GM19351 (cell line): ENCODE results near the gene FGF14.

Experiments
- ATAC-seq: cut with Tn5 transposase; IDR thresholded peaks from one replicate; pipeline ENCODE4 v1.9.1; 2021; ENCODE audit warnings: mild to moderate bottlenecking, moderate library complexity; ENCODE audit not compliant: unreplicated experiment

Gene FGF14

DNA sequence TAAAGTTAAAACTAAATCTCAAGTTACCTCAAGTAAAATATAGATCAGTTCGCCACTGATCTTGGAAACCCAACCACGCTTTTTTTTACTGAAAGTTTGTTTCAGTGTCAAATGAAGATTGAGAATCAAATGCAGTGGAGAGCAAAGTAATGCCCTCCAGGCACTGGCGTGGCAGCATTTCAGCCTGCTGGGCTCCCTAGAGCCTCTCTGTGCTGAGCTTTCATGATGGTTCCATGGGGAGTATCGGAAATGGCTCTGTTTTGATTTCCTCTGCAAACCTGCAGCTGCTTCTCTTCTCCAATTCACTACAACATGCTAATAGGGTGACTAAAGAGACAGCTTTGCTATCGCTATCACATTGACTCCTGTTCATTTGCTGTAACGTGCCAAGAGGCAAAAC is 141.6 kb downstream of the FGF14 start:
- ATAC-seq = no peak

DNA sequence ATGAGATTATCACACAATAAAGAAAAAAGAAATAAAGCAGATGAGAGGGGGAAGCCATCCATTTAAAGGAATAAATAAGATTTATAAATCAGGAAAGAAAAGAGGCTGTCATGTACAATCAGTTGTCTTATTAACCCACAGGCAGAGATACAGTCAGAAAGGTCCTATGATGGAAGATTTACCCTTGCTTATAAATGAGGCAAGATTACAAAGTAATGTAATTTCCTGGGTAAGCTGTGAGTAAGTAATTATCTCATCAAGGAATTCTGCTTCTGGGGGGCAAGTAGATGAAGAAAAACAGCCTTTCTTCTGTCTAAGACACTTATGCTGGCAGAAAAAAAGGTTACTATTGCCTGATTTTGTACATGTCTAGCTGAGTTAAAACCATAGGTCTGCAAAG is 146.4 kb downstream of the FGF14 start:
- ATAC-seq = no peak

DNA sequence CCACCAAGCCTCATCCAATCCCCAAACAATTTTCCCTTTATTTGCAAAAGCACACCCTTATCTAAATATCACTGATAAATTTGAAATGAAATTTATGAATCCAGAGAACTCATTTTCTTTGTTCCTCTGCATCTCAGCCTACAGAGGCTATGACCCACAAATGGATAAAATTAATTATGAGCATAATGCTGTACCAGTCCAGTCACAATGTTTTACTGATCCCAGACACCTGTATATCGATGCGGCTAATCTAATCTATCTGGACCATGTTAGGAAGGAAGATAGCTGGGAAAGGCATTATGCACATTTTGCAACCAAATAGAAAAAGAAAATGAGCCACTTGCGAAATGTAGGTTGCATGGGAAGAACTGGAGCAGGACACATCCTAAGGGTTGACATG is 150.0 kb downstream of the FGF14 start:
- ATAC-seq = no peak

- ATAC-seq = no peak
Measured at GRCh38 chr13:102250448-102250847, 151.4 kb downstream of the FGF14 start.

DNA sequence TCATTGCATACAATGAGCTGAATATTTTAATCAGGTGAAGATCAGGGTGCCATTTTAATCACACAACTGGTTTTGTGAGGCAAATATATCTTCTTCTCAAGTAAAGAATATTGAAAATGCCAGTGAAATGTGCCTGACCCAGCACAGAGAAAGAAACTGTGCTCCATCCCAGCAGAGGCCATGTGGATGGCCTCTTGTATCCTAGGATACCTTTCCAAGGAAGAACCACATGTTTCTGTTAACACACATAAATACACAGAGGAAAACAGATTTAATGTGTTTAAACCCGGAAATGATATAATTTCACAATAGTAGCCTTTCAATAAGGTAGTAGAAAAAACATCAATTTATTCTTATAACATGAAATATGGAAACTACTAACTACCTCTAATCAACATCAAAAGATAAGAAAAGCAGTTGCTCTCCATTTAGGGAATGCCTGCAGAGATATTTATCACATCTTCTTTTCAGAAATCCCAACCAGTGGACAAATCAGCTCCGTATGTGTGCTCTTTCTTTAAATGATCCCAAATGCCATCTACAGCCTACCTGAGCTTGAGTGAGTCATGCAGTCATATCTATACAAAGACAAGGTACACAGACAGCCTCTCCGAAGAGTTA is 157.1 kb downstream of the FGF14 start:
- ATAC-seq = no peak

GRCh38 chr13:102240110-102240509 is 161.7 kb downstream of the FGF14 start:
- no peak for ATAC-seq

DNA sequence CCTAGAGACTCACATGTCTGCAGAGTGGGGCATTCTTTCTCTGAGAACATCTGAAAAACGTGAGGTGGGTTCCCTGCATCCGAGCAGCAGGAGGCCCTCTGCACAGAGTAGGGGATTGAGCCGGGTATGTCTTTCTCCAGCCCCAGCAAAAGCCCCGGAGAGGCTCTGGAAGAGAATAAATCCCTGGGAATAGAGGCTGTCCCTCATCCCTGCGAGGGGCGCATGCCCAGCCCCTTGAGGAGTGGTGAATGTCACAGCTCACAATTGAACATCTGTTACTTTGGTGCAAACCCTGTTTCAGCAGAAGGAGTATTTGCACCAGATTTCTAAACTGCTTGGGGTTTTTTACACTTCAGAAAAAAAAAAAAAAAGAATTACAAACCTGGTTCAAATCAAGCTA is 164.6 kb downstream of the FGF14 start:
- no peak for ATAC-seq

DNA sequence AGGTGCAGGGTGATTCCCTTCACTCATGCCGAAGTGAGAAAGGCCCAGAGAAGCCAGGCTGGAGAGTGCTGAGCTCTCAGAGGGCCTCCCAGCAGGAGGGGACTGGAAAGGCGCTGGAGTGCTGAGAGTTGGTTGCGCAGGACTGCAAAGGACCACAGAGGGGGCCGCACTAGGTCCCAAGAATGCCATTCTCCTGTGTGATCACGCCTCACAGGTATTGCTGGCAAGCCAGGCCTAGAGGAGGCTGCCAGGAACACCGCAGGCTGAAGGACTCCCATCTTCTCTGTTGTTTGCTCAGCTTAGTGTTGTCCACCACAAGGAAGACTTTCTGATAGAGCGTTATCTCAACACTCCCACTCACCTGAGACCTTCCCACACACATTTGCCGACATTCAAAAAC is 165.0 kb downstream of the FGF14 start:
- ATAC-seq = no peak

- no peak for ATAC-seq
Measured at GRCh38 chr13:102236341-102236740, 165.5 kb downstream of the FGF14 start.

DNA sequence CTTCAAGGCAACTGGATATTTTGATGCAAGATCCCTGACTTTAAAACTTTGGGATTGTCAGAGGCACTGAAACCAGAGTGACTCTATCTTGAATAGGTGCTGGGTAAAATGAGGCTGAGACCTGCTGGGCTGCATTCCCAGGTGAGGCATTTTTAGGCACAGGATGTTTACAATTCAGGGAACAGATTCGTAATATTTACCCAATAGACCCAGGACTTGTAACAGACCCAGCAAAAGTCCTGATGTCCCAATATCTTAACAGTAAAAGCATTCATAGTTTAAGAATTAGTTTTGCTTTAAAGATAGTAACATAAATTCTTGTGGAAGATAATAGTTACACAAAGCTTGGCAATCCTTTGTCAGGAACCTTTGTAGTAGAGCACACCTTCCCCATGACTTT is 166.2 kb downstream of the FGF14 start:
- no peak for ATAC-seq

DNA sequence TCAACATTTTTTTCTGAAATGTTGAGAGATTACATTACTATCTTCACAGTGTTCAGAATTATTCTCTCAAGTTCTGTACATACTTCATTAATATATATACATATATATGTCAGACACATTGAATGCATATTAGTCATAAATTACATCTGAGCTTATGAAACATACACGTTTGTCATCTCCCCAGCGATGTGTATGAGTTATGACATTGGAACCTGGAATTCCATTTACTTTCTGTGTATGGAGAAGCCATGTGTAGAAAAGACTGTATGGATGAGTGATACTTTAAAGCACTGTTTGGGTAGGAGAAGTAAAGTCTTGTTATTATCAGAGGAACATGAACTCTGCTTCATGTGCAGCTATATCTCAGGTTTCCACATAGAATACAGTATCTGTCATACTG is 167.2 kb downstream of the FGF14 start:
- no peak for ATAC-seq

- ATAC-seq = no peak
Measured at GRCh38 chr13:102233566-102234208, 168.2 kb downstream of the FGF14 start.

GRCh38 chr13:102231479-102231878 is 170.4 kb downstream of the FGF14 start:
- ATAC-seq = no peak

GRCh38 chr13:102227741-102228140 is 174.1 kb downstream of the FGF14 start:
- no peak for ATAC-seq

- no peak for ATAC-seq
Measured at GRCh38 chr13:102226591-102226990, 175.3 kb downstream of the FGF14 start.

DNA sequence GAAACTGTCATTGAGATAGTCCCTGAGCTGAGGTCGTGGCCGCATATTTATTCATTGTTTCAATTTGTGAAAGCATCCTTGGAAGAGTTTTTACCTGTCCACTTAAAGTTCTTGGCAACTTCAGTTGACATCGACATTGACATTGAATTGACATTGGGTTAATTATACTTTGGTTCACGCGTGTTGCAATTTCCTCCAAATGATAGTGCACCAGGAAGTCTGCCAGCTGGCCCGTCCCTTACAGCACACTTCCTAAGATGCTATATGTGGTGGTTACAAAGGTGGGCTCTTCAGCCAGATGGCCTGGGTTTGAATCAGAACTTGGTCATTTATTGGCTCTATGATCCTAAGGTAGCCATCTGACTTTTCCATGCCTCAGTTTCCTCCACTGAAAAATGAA is 176.0 kb downstream of the FGF14 start:
- ATAC-seq = no peak

- no peak for ATAC-seq
Measured at GRCh38 chr13:102220681-102221228, 181.1 kb downstream of the FGF14 start.

GRCh38 chr13:102214956-102215355 is 186.9 kb downstream of the FGF14 start:
- no peak for ATAC-seq

GRCh38 chr13:102212729-102213128 is 189.1 kb downstream of the FGF14 start:
- ATAC-seq = no peak

DNA sequence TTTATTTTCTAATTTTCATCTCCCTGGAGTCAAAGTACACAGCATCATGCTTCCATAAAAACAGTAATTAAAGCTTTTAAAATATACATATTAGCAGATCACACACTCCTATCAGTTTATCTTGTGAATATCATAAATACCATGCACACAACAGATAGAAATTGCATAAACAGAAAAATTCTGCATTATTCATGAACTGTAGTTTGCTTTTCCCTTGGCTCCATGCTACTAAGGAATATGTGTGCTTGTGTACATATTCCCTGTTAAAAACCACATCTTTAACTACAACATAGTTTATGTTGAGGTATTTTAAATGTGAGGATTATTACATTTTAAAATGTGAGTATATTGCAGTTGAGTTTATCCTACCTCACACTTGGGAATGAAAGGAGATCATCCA is 193.5 kb downstream of the FGF14 start:
- ATAC-seq = no peak

GRCh38 chr13:102207680-102208342 is 194.0 kb downstream of the FGF14 start:
- ATAC-seq = no peak

DNA sequence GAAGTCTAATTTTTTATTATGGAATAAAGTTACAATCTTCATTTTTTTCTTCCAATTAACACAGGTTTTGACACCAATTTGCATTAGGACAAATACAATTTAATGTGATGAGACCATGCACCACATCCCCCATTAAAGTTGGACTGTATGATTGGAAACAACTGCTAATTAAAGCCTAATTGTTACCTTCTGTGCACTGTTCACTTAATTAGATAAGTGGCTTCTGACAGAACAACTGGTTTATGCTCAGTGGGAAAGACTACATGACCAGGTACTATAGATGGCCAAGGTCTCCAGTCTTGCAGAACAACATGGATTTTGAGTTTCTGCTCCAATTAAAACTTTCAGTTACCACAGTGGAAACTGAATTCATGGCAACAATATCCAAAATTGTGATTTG is 198.1 kb downstream of the FGF14 start:
- no peak for ATAC-seq
